ENCODE data around the gene MAGI1.

MAGI1 gene

GRCh38 chr3:66038726-66039589 is at the start of gene MAGI1:
TSS of gene MAGI1 (minus strand) at chr3:66038918. CDS start at chr3:66038308, 610 bp downstream.
- intact Hi-C loops (cut with DNase I) = no loop called here
- DNase-seq = peak; percentile 72 to 96 (median 92)

- intact Hi-C loops (cut with DNase I) = no loop called here
- no peak for DNase-seq
These were observed 45.1 kb upstream of the MAGI1 start for GRCh38 chr3:66083784-66084213.

GRCh38 chr3:66083096-66083678 is 44.5 kb upstream of the MAGI1 start:
- no peak for DNase-seq
- intact Hi-C loops (cut with DNase I) = no loop called here

- intact Hi-C loops (cut with DNase I) = no loop called here
These were observed 44.0 kb upstream of the MAGI1 start for GRCh38 chr3:66082679-66083078.

GRCh38 chr3:66080167-66080566 is 41.4 kb upstream of the MAGI1 start:
- intact Hi-C loops (cut with DNase I) = no loop called here
- DNase-seq = no peak

More at GRCh38 chr3:66082679-66083078, 44.0 kb upstream of the MAGI1 start:
- DNase-seq = no peak

GRCh38 chr3:66077973-66078372 is 39.3 kb upstream of the MAGI1 start:
- intact Hi-C loops (cut with DNase I) = no loop called here

GRCh38 chr3:66076861-66077470 is 38.2 kb upstream of the MAGI1 start:
- intact Hi-C loops (cut with DNase I) = no loop called here
- DNase-seq = peak in 1 of 42 donors; percentile 10

More at GRCh38 chr3:66077973-66078372, 39.3 kb upstream of the MAGI1 start:
- DNase-seq = no peak

GRCh38 chr3:66075281-66075680 is 36.6 kb upstream of the MAGI1 start:
- no peak for DNase-seq
- intact Hi-C loops (cut with DNase I) = no loop called here

GRCh38 chr3:66073464-66074141 is 34.9 kb upstream of the MAGI1 start:
- intact Hi-C loops (cut with DNase I) = no loop called here

GRCh38 chr3:66068255-66068654 is 29.5 kb upstream of the MAGI1 start:
- no peak for DNase-seq
- intact Hi-C loops (cut with DNase I) = no loop called here

More at GRCh38 chr3:66073464-66074141, 34.9 kb upstream of the MAGI1 start:
- DNase-seq = no peak

- DNase-seq = no peak
- intact Hi-C loops (cut with DNase I) = no loop called here
These were observed 28.4 kb upstream of the MAGI1 start for GRCh38 chr3:66066963-66067617.

GRCh38 chr3:66055289-66055688 is 16.6 kb upstream of the MAGI1 start:
- intact Hi-C loops (cut with DNase I) = no loop called here
- DNase-seq = no peak

GRCh38 chr3:66053550-66054094 is 14.9 kb upstream of the MAGI1 start:
- intact Hi-C loops (cut with DNase I) = no loop called here
- DNase-seq = no peak

GRCh38 chr3:66052721-66053549 is 14.2 kb upstream of the MAGI1 start:
- intact Hi-C loops (cut with DNase I) = no loop called here
- no peak for DNase-seq

GRCh38 chr3:66050821-66051220 is 12.1 kb upstream of the MAGI1 start:
- intact Hi-C loops (cut with DNase I) = no loop called here

GRCh38 chr3:66048051-66048395 is 9.3 kb upstream of the MAGI1 start:
- intact Hi-C loops (cut with DNase I) = loop anchor here (10.0 kb wide), 1 partner anchor 253 kb away; no protein-coding TSS in a partner anchor
- no peak for DNase-seq

More at GRCh38 chr3:66050821-66051220, 12.1 kb upstream of the MAGI1 start:
- DNase-seq = no peak

- intact Hi-C loops (cut with DNase I) = loop anchor here (10.0 kb wide), 1 partner anchor 253 kb away; no protein-coding TSS in a partner anchor
These were observed 8.8 kb upstream of the MAGI1 start for GRCh38 chr3:66047311-66048050.

More at GRCh38 chr3:66047311-66048050, 8.8 kb upstream of the MAGI1 start:
- no peak for DNase-seq

Measured in head of caudate nucleus (tissue), 42 donors.